HFFc6 (cell line): ENCODE measurements around the gene CHST14. TPM values are rescaled to one million over a fixed set of nuclear protein-coding genes. Genes with fewer than 3 reads are reported as not detected.
"Not testable (repeated sequence)": the region's sequence is repeated elsewhere in the genome, so short reads cannot be mapped to it uniquely, and the experiment has no call there.

Source experiments
- DNase-seq: peaks from one replicate; pipeline ENCODE4 v3.0.0-alpha.2; 2018
- H3K27ac Mint-ChIP-seq: 2 replicates; pipeline ENCODE4 v1.8.0; 2020; ENCODE audit warnings: mild to moderate bottlenecking, mixed read lengths
- H3K27me3 Mint-ChIP-seq: 2 replicates; pipeline ENCODE4 v1.8.0; 2021; ENCODE audit warnings: mild to moderate bottlenecking, moderate library complexity, mixed read lengths; ENCODE audit not compliant: insufficient read depth
- H3K36me3 Mint-ChIP-seq: 2 replicates; pipeline ENCODE4 v1.8.0; 2021; ENCODE audit warnings: low read depth, mixed read lengths
- H3K4me1 Mint-ChIP-seq: 2 replicates; pipeline ENCODE4 v1.8.0; 2020; ENCODE audit warnings: low read depth, mixed read lengths
- H3K4me3 Mint-ChIP-seq: 2 replicates; pipeline ENCODE4 v1.8.0; 2020; ENCODE audit warnings: mild to moderate bottlenecking, moderate library complexity, mixed read lengths
- H3K9me3 Mint-ChIP-seq: 2 replicates; pipeline ENCODE4 v1.8.0; 2020; ENCODE audit warnings: mild to moderate bottlenecking, mixed read lengths
- CTCF ChIP-seq: fragments of 200-600 bp; sonication (generic); IDR thresholded peaks from 2 replicates; pipeline ENCODE4 v1.5.0; 2021; ENCODE audit warnings: antibody characterized with exemption, mild to moderate bottlenecking
- total RNA-seq, 6 experiments: library from RNA; stranded (reverse); fragmentation: NEBNext Ultra II Directional; extraction: Animal tissue kit (Norgen Biotek cat#: 25700); gene quantifications; 2 replicates in 1 of 6; 3 replicates in 5 of 6; pipeline ENCODE4 v1.2.3, GENCODE V29; 2021

Gene CHST14
- total RNA-seq, 6 experiments from 2014 or later, result 26.3 to 32.5 (median 28.4) TPM

GRCh38 chr15:40450047-40450446 is 20.7 kb upstream of the CHST14 start:
- H3K27ac Mint-ChIP-seq, result no peak overlapping the region
- H3K9me3 Mint-ChIP-seq, result no peaks in the 10 kb centered on the region
- H3K4me3 Mint-ChIP-seq, result no peak overlapping the region
- H3K36me3 Mint-ChIP-seq, result no peaks in the 10 kb centered on the region
- no peak for TF ChIP-seq CTCF
- H3K4me1 Mint-ChIP-seq, result peaks cover 48% of the 10 kb centered on the region
- DNase-seq, result no peak
- H3K27me3 Mint-ChIP-seq, result no peaks in the 10 kb centered on the region; the same call in 1 of the 2 replicates

- no peak for TF ChIP-seq CTCF
- Mint-ChIP-seq H3K27ac (no peak overlapping the region), H3K4me1 (peaks cover 53% of the 10 kb centered on the region), H3K4me3 (no peak overlapping the region), H3K27me3 (no peaks in the 10 kb centered on the region; the same call in 1 of the 2 replicates), H3K36me3 (no peaks in the 10 kb centered on the region), H3K9me3 (no peaks in the 10 kb centered on the region)
- DNase-seq, result no peak
Observed at GRCh38 chr15:40451527-40452158, 19.1 kb upstream of the CHST14 start.

GRCh38 chr15:40452296-40453090 is 18.3 kb upstream of the CHST14 start:
- TF ChIP-seq CTCF, result no peak
- Mint-ChIP-seq H3K36me3 (no peaks in the 10 kb centered on the region), H3K27me3 (no peaks in the 10 kb centered on the region; the same call in 1 of the 2 replicates), H3K9me3 (no peaks in the 10 kb centered on the region), H3K4me3 (no peak overlapping the region), H3K27ac (no peak overlapping the region), H3K4me1 (peaks cover 54% of the 10 kb centered on the region)
- DNase-seq, result no peak

GRCh38 chr15:40453941-40454340 is 16.8 kb upstream of the CHST14 start:
- peaks cover 54% of the 10 kb centered on the region for H3K4me1 Mint-ChIP-seq
- H3K36me3 Mint-ChIP-seq, result not testable (repeated sequence)

GRCh38 chr15:40454904-40455391 is 15.8 kb upstream of the CHST14 start:
- no peaks in the 10 kb centered on the region for H3K9me3 Mint-ChIP-seq
- H3K36me3 Mint-ChIP-seq, result no peaks in the 10 kb centered on the region
- H3K4me1 Mint-ChIP-seq, result peaks cover 45% of the 10 kb centered on the region
- DNase-seq, result peak; percentile 19
- H3K27me3 Mint-ChIP-seq, result no peaks in the 10 kb centered on the region; the same call in 1 of the 2 replicates
- TF ChIP-seq CTCF, result no peak
- H3K27ac Mint-ChIP-seq, result peak overlapping the region; percentile 91
- H3K4me3 Mint-ChIP-seq, result peak overlapping the region; percentile 86

More at GRCh38 chr15:40453941-40454340, 16.8 kb upstream of the CHST14 start:
- not testable (repeated sequence) for DNase-seq, H3K27me3 Mint-ChIP-seq, H3K9me3 Mint-ChIP-seq, H3K4me3 Mint-ChIP-seq
- H3K27ac Mint-ChIP-seq, result 0 out of 2 replicates have a peak overlapping the region, but pooled peaks have one; percentile 91

GRCh38 chr15:40456299-40456712 is 14.5 kb upstream of the CHST14 start:
- TF ChIP-seq CTCF, result no peak
- no peaks in the 10 kb centered on the region; the same call in 1 of the 2 replicates for H3K27me3 Mint-ChIP-seq
- no peak overlapping the region for H3K4me3 Mint-ChIP-seq
- H3K36me3 Mint-ChIP-seq, result no peaks in the 10 kb centered on the region
- no peak overlapping the region for H3K27ac Mint-ChIP-seq
- no peaks in the 10 kb centered on the region for H3K9me3 Mint-ChIP-seq
- DNase-seq, result no peak
- H3K4me1 Mint-ChIP-seq, result peaks cover 41% of the 10 kb centered on the region
